GM19240 (cell line): Measurements from ENCODE around the gene C16orf87.

ENCODE experiments used
- DNase-seq: peaks from one replicate; pipeline ENCODE4 v3.0.0; 2011; ENCODE audit warnings: low spot score; ENCODE audit not compliant: insufficient read length

C16orf87 gene

GRCh38 chr16:46843898-46844642 lies 13.1 kb upstream of the C16orf87 start:
- no peak for DNase-seq

- no peak for DNase-seq
Measured at GRCh38 chr16:46842192-46842895, 11.4 kb upstream of the C16orf87 start.

DNA sequence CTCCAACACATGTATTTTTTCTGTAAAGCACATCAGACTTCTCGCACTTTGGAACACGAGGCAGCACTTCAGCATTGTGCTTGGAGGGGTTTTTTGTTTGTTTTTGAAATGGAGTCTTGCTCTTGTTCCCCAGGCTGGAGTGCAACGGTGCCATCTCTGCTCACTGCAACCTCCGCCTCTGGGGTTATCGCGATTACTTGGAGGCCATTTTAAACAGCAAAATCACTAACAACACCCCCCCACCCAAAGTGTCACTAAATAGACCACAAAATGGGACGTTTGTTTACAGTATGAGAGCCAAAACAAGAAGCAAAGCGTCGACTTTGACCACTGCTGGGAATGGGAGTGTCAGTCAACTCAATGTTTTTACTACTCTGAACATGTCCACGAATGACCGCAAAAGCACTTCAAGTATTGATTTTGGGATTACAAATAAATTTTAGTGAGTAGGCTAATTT lies 9.0 kb upstream of the C16orf87 start:
- DNase-seq = no peak

- DNase-seq = no peak
Measured at GRCh38 chr16:46836534-46837530, 5.9 kb upstream of the C16orf87 start.

DNA sequence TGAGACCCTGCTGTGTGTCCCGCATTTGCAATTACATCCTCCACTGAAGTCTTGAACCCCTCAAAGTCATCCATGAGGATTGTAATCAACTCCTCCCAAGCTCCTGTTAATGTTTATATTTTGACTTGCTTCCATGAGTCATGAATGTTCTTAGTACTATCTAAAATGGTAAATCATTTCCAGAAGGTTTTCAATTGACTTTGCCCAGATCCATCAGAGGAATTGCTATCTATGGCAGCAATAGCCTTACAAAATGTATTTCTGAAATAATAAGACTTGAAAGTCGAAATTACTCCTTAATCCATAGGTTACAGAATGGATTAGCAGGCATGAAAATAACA lies 2.5 kb upstream of the C16orf87 start:
- no peak for DNase-seq

GRCh38 chr16:46832757-46833459 lies 1.9 kb upstream of the C16orf87 start:
- no peak for DNase-seq

DNA sequence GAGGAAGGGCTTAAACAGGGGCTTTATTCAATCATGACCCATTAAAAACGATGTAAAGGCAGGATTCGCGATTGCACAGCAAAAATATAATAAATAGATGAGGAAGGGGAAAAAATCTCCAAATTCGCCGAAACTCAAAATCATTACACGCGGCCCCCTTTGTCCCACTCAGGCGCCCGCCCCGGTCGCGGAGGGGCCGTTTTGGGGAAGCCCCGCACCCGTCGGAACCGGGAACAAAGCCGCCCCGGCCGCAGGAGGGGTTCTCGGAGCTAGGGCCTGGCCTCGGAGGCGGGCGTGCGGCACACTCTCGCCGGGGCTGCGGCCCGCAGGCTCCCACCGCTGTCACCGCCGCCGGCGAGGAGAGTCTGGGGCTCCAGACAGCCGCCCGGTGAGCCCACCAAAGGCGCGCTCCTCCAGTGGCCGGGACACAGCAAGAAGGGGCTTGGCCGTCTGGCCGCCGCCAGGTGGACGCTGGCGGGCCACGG lies 521 bp downstream of the C16orf87 start:
- DNase-seq = no peak

DNA sequence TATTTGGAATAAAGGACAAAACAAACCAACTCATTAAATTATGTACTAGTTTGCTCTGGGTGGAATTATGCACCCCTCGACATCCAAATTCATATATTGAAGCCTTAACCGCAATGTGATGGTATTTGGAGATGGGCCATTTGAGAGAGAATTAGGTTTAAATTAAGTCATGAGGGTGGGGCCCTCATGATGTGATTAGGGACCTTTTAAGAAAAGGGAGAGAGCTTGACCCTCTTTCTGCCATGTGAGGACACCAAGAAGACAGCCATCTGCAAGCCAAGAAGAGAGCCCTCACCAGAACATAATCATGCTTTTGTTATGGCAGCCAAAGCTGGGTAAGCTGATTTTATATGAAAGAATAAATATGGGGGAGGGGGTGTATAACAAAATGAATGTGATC lies 2.0 kb downstream of the C16orf87 start:
- no peak for DNase-seq

- no peak for DNase-seq
Measured at GRCh38 chr16:46828292-46828691, 2.7 kb downstream of the C16orf87 start.

- DNase-seq = no peak
Measured at GRCh38 chr16:46826631-46827030, 4.3 kb downstream of the C16orf87 start.

DNA sequence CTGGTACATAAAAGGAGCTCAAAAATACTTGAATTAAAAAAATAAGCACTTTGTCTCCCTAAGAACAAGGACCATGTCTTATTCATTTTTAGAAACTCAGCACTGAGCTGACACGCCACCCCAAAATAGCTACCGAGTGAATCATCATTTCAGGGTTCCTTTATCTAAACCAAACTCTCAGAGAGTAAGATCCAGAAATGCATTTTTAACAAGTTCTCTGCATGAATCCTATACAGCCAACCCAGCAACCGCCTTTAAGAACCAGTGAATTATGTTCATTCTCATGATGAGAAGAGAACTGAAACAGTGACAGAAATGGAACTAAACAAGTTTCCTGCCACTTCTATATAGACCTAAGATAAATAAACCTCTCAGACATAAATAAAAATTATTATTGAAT lies 8.7 kb downstream of the C16orf87 start:
- DNase-seq = no peak

- DNase-seq = no peak
Measured at GRCh38 chr16:46817961-46818360, 13.0 kb downstream of the C16orf87 start.

DNA sequence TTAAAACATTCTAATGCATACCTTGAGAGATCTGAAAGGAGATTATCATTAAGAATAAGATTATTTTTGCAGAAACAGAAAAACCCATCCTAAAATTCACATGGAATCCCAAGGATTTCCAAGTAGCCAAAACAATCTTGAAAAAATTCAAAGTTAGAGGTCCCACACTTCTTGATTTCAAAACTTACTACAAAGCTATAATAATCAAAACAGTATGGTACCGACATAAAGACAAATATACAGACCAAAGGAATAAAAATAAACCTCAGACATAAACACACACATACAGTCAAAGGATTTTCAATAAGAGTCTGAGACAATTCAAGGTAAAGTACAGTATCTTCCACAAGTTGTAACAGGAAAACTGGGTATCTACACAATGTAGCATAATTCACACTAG lies 16.2 kb downstream of the C16orf87 start:
- no peak for DNase-seq

DNA sequence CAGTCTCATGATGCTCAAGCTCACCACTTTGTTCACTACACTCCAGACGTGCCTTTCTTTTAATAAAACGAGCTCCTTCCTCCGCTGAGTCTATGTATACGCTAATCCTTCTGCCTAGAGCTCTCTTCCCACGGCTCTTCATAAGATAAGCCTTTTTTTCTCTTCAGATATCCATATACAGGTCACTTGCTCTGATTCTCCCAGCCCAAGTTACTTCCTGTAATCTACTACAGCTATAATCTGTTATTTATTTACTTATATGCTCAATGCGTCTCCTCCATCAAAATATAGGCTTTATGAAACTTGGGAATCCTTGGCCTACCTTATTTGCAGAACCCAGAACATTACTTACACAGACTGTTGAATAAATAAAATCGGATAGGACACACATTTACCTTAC lies 17.4 kb downstream of the C16orf87 start:
- no peak for DNase-seq

GRCh38 chr16:46812781-46813540 lies 18.0 kb downstream of the C16orf87 start:
- no peak for DNase-seq

DNA sequence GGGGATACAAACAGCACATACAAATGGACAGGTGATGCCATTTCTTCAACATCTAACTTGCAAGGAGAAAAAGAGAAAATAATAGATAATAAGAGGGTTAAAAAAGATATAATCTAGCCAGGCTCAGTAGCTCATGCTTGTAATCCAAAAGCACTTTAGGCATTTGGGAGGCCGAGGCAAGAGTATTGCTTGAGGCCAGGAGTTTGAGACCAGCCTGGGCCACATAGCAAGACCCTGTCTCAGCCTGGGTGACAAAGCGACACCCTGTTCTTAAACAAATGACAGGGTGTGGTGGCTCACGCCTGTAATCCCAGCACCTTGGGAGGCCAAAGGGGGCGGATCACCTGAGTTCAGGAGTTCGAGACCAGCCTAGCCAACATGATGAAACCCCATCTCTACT lies 19.3 kb downstream of the C16orf87 start:
- no peak for DNase-seq

GRCh38 chr16:46808997-46809396 lies 22.0 kb downstream of the C16orf87 start:
- no peak for DNase-seq

DNA sequence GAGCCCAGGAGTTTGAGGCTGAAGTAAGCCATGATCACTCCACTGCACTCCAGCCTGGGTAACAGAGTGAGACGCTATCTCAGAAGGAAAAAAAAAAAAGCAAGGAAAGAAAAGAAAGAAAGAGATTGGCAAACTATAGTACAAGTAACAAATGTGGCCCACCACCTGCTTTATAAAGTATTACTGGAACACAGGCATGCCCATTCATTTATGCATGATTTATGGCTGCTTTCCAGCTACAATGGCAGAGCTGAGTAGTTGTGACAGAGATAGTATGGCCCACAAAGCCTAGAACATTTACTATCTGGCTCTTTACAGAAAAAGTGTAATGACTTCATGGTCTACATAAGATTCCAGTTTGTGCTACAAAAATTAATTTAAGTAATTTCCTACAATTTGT lies 23.6 kb downstream of the C16orf87 start:
- DNase-seq = no peak

- DNase-seq = no peak
Measured at GRCh38 chr16:46803373-46803772, 27.6 kb downstream of the C16orf87 start.

DNA sequence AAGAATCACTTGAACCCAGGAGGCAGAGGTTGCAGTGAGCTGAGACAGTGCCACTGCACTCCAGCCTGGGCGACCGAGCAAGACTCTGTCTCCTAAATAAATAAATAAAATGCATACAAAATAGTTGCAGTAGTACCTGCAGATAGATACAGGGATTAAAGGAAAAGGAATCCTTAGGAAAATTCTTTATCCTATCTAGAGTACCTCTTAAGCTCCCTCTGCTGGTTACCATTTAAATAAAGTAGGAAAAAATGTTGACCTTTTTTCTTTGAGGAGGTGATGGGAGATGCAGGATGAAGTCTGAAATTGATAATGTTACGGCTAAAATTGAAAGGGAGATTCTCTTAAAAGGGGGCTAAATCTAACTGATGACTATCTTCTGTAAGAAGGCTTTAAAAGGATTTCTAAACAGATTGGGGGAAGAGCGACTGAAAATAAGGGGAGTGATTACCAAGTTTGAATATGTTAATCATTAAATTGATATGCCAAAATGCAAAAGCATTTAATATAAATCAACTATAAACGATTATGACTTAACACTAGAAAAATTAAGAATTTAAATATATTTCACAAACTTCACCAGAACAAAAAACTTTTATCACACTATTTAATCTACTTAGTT lies 29.4 kb downstream of the C16orf87 start:
- DNase-seq = no peak
